Measurements from ENCODE around the gene MED23.

DNA sequence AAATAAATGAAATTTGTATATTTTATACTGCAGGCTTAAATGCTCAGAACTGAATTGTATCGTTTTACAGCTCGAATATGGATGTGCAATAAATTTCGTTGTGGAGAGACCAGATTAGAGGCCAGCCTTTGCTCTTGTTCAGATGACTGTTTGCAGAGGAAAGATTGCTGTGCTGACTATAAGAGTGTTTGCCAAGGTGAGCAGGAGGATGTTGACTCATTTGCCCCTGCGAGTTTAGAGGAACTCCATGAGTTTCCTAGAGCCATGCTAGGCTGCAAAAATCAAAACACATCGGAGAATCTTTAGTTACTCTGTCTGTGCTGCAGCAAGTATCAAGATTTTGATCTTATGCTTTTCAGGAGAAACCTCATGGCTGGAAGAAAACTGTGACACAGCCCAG is 24.4 kb upstream of the MED23 start:
- TF ChIP-seq, protein P1, sequence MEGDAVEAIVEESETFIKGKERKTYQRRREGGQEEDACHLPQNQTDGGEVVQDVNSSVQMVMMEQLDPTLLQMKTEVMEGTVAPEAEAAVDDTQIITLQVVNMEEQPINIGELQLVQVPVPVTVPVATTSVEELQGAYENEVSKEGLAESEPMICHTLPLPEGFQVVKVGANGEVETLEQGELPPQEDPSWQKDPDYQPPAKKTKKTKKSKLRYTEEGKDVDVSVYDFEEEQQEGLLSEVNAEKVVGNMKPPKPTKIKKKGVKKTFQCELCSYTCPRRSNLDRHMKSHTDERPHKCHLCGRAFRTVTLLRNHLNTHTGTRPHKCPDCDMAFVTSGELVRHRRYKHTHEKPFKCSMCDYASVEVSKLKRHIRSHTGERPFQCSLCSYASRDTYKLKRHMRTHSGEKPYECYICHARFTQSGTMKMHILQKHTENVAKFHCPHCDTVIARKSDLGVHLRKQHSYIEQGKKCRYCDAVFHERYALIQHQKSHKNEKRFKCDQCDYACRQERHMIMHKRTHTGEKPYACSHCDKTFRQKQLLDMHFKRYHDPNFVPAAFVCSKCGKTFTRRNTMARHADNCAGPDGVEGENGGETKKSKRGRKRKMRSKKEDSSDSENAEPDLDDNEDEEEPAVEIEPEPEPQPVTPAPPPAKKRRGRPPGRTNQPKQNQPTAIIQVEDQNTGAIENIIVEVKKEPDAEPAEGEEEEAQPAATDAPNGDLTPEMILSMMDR (IDR thresholded peaks at IDR 0.05) = no peak
- no peak for TF ChIP-seq POLR2A (IDR thresholded peaks at IDR 0.05)
